Activated naive CD8-positive, alpha-beta T cell (primary cell): ENCODE results near the gene TFIP11.
A peak's percentile ranks its signal among the peaks of the same experiment; 100 is the strongest.

Experiments used
- H3K27ac Mint-ChIP-seq: one replicate; pipeline ENCODE4 v1.8.0; 2021; ENCODE audit warnings: mixed read lengths
- H3K27me3 Mint-ChIP-seq: one replicate; pipeline ENCODE4 v1.8.0; 2021; ENCODE audit warnings: mixed read lengths
- H3K36me3 Mint-ChIP-seq: one replicate; pipeline ENCODE4 v1.8.0; 2021; ENCODE audit warnings: mixed read lengths
- H3K4me1 Mint-ChIP-seq: one replicate; pipeline ENCODE4 v1.8.0; 2021; ENCODE audit warnings: low read depth, mixed read lengths
- H3K4me3 Mint-ChIP-seq: one replicate; pipeline ENCODE4 v1.8.0; 2021; ENCODE audit warnings: mild to moderate bottlenecking, mixed read lengths
- H3K9me3 Mint-ChIP-seq: one replicate; pipeline ENCODE4 v1.8.0; 2021; ENCODE audit warnings: low read depth, mixed read lengths

Gene TFIP11

GRCh38 chr22:26482161-26482560 lies 30.1 kb downstream of the TFIP11 start:
- H3K4me3 Mint-ChIP-seq: peak overlapping the region; percentile 99
- no peaks in the 10 kb centered on the region for H3K27me3 Mint-ChIP-seq
- H3K9me3 Mint-ChIP-seq: no peaks in the 10 kb centered on the region
- peaks cover 74% of the 10 kb centered on the region for H3K4me1 Mint-ChIP-seq
- H3K36me3 Mint-ChIP-seq: peaks cover 18% of the 10 kb centered on the region
- peak overlapping the region; percentile 96 for H3K27ac Mint-ChIP-seq

GRCh38 chr22:26481694-26482093 lies 30.6 kb downstream of the TFIP11 start:
- peaks cover 77% of the 10 kb centered on the region for H3K4me1 Mint-ChIP-seq
- peak overlapping the region; percentile 99 for H3K4me3 Mint-ChIP-seq
- peaks cover 21% of the 10 kb centered on the region for H3K36me3 Mint-ChIP-seq
- no peaks in the 10 kb centered on the region for H3K9me3 Mint-ChIP-seq
- H3K27me3 Mint-ChIP-seq: no peaks in the 10 kb centered on the region
- H3K27ac Mint-ChIP-seq: peak overlapping the region; percentile 96

GRCh38 chr22:26481112-26481693 lies 31.1 kb downstream of the TFIP11 start:
- H3K27me3 Mint-ChIP-seq: no peaks in the 10 kb centered on the region
- H3K36me3 Mint-ChIP-seq: peaks cover 24% of the 10 kb centered on the region
- H3K4me3 Mint-ChIP-seq: peak overlapping the region; percentile 99
- H3K4me1 Mint-ChIP-seq: peaks cover 76% of the 10 kb centered on the region
- H3K27ac Mint-ChIP-seq: peak overlapping the region; percentile 73
- no peaks in the 10 kb centered on the region for H3K9me3 Mint-ChIP-seq

GRCh38 chr22:26480611-26480932 lies 31.7 kb downstream of the TFIP11 start:
- Mint-ChIP-seq H3K9me3 (no peaks in the 10 kb centered on the region), H3K4me3 (peak overlapping the region; percentile 99), H3K27me3 (no peaks in the 10 kb centered on the region), H3K4me1 (peaks cover 70% of the 10 kb centered on the region), H3K36me3 (peaks cover 24% of the 10 kb centered on the region), H3K27ac (no peak overlapping the region)

- H3K4me3 Mint-ChIP-seq: peak overlapping the region; percentile 99
- H3K27ac Mint-ChIP-seq: peak overlapping the region; percentile 91
Observed at GRCh38 chr22:26479792-26480610, 32.3 kb downstream of the TFIP11 start.

GRCh38 chr22:26479043-26479791 lies 33.1 kb downstream of the TFIP11 start:
- H3K4me1 Mint-ChIP-seq: peaks cover 64% of the 10 kb centered on the region
- H3K27me3 Mint-ChIP-seq: no peaks in the 10 kb centered on the region
- H3K36me3 Mint-ChIP-seq: peaks cover 24% of the 10 kb centered on the region
- peak overlapping the region; percentile 91 for H3K27ac Mint-ChIP-seq
- H3K4me3 Mint-ChIP-seq: peak overlapping the region; percentile 99
- H3K9me3 Mint-ChIP-seq: no peaks in the 10 kb centered on the region

More at GRCh38 chr22:26479792-26480610, 32.3 kb downstream of the TFIP11 start:
- H3K36me3 Mint-ChIP-seq: peaks cover 24% of the 10 kb centered on the region
- H3K9me3 Mint-ChIP-seq: no peaks in the 10 kb centered on the region
- no peaks in the 10 kb centered on the region for H3K27me3 Mint-ChIP-seq
- H3K4me1 Mint-ChIP-seq: peaks cover 64% of the 10 kb centered on the region

- Mint-ChIP-seq H3K4me3 (no peak overlapping the region), H3K9me3 (no peaks in the 10 kb centered on the region), H3K4me1 (peaks cover 54% of the 10 kb centered on the region), H3K27ac (peak overlapping the region; percentile 72), H3K36me3 (peaks cover 21% of the 10 kb centered on the region), H3K27me3 (no peaks in the 10 kb centered on the region)
Observed at GRCh38 chr22:26477341-26477731, 34.9 kb downstream of the TFIP11 start.

GRCh38 chr22:26476705-26477340 lies 35.5 kb downstream of the TFIP11 start:
- H3K4me3 Mint-ChIP-seq: no peak overlapping the region
- H3K4me1 Mint-ChIP-seq: peaks cover 49% of the 10 kb centered on the region
- H3K27ac Mint-ChIP-seq: no peak overlapping the region
- H3K9me3 Mint-ChIP-seq: no peaks in the 10 kb centered on the region
- H3K27me3 Mint-ChIP-seq: no peaks in the 10 kb centered on the region
- peaks cover 21% of the 10 kb centered on the region for H3K36me3 Mint-ChIP-seq

GRCh38 chr22:26474682-26475081 lies 37.6 kb downstream of the TFIP11 start:
- no peak overlapping the region for H3K4me3 Mint-ChIP-seq
- H3K27ac Mint-ChIP-seq: no peak overlapping the region
- peaks cover 16% of the 10 kb centered on the region for H3K36me3 Mint-ChIP-seq
- H3K27me3 Mint-ChIP-seq: no peaks in the 10 kb centered on the region
- H3K4me1 Mint-ChIP-seq: peaks cover 27% of the 10 kb centered on the region
- H3K9me3 Mint-ChIP-seq: no peaks in the 10 kb centered on the region

- peaks cover 4% of the 10 kb centered on the region for H3K4me1 Mint-ChIP-seq
- peaks cover 9% of the 10 kb centered on the region for H3K36me3 Mint-ChIP-seq
- no peak overlapping the region for H3K27ac Mint-ChIP-seq
- H3K27me3 Mint-ChIP-seq: no peaks in the 10 kb centered on the region
- H3K9me3 Mint-ChIP-seq: no peaks in the 10 kb centered on the region
- no peak overlapping the region for H3K4me3 Mint-ChIP-seq
Observed at GRCh38 chr22:26471522-26471921, 40.8 kb downstream of the TFIP11 start.

- Mint-ChIP-seq H3K27me3 (no peaks in the 10 kb centered on the region), H3K36me3 (peaks cover 7% of the 10 kb centered on the region), H3K9me3 (no peaks in the 10 kb centered on the region), H3K4me1 (peaks cover 4% of the 10 kb centered on the region), H3K4me3 (no peak overlapping the region), H3K27ac (no peak overlapping the region)
Observed at GRCh38 chr22:26470807-26471206, 41.5 kb downstream of the TFIP11 start.

GRCh38 chr22:26466196-26466595 lies 46.1 kb downstream of the TFIP11 start:
- Mint-ChIP-seq H3K36me3 (peaks cover 7% of the 10 kb centered on the region), H3K4me1 (no peaks in the 10 kb centered on the region), H3K4me3 (no peak overlapping the region), H3K9me3 (no peaks in the 10 kb centered on the region), H3K27me3 (no peaks in the 10 kb centered on the region), H3K27ac (no peak overlapping the region)

GRCh38 chr22:26464312-26464711 lies 48.0 kb downstream of the TFIP11 start:
- no peaks in the 10 kb centered on the region for H3K9me3 Mint-ChIP-seq
- H3K4me3 Mint-ChIP-seq: no peak overlapping the region
- H3K4me1 Mint-ChIP-seq: no peaks in the 10 kb centered on the region
- H3K27ac Mint-ChIP-seq: no peak overlapping the region
- H3K27me3 Mint-ChIP-seq: no peaks in the 10 kb centered on the region
- peaks cover 7% of the 10 kb centered on the region for H3K36me3 Mint-ChIP-seq

- H3K36me3 Mint-ChIP-seq: peaks cover 6% of the 10 kb centered on the region
- H3K9me3 Mint-ChIP-seq: no peaks in the 10 kb centered on the region
- no peaks in the 10 kb centered on the region for H3K4me1 Mint-ChIP-seq
- H3K27ac Mint-ChIP-seq: no peak overlapping the region
- H3K27me3 Mint-ChIP-seq: no peaks in the 10 kb centered on the region
- no peak overlapping the region for H3K4me3 Mint-ChIP-seq
Observed at GRCh38 chr22:26463688-26464087, 48.6 kb downstream of the TFIP11 start.
